AG09319 (cell line): ENCODE results near the gene CPEB4.

Experiments
- DNase-seq: peaks from one replicate; pipeline ENCODE4 v3.0.0-alpha.2; 2010; ENCODE audit warnings: low read depth; ENCODE audit errors: extremely low read depth
- CTCF ChIP-seq: IDR thresholded peaks from 2 replicates; pipeline ENCODE4 v1.5.1; 2011; ENCODE audit warnings: low read depth, mild to moderate bottlenecking, inconsistent platforms, low read length, moderate library complexity

The CPEB4 gene

GRCh38 chr5:173953528-173954090, 65.5 kb downstream of the CPEB4 start:
- DNase-seq = no peak
- TF ChIP-seq CTCF = no peak

GRCh38 chr5:173954671-173955521, 66.7 kb downstream of the CPEB4 start:
- no peak for TF ChIP-seq CTCF
- DNase-seq = peak; percentile 34

- no peak for TF ChIP-seq CTCF
- no peak for DNase-seq
These were observed 72.8 kb downstream of the CPEB4 start for GRCh38 chr5:173960986-173961385.

- TF ChIP-seq CTCF = no peak
- DNase-seq = no peak
These were observed 73.3 kb downstream of the CPEB4 start for GRCh38 chr5:173961418-173961817.

GRCh38 chr5:173962436-173962972, 74.4 kb downstream of the CPEB4 start:
- TF ChIP-seq CTCF = no peak
- no peak for DNase-seq

- DNase-seq = no peak
- TF ChIP-seq CTCF = no peak
These were observed 75.2 kb downstream of the CPEB4 start for GRCh38 chr5:173963182-173963838.
